Prostate gland (tissue), 2 donors: Measurements from ENCODE around the gene LRRC75B.

Experiments used
- POLR2AphosphoS5 ChIP-seq: sonication (generic); formaldehyde crosslinking; IDR thresholded peaks from one replicate; pipeline ENCODE4 v1.6.1; 2017; ENCODE audit warnings: antibody characterized with exemption
- TF ChIP-seq, protein P1 (sequence below), 4 experiments: fragments of 200-600 bp in 2 of 4; fragments of 450-650 bp in 2 of 4; sonication (generic) in 2 of 4; IDR thresholded peaks; 1 replicate in 3 of 4; 2 replicates in 1 of 4; pipeline ENCODE4 v1.5.1; 2016 to 2019; ENCODE audit warnings: antibody characterized with exemption in 4 of 4, mild to moderate bottlenecking in 2 of 4, moderate library complexity in 2 of 4

- TF ChIP-seq, protein P1, sequence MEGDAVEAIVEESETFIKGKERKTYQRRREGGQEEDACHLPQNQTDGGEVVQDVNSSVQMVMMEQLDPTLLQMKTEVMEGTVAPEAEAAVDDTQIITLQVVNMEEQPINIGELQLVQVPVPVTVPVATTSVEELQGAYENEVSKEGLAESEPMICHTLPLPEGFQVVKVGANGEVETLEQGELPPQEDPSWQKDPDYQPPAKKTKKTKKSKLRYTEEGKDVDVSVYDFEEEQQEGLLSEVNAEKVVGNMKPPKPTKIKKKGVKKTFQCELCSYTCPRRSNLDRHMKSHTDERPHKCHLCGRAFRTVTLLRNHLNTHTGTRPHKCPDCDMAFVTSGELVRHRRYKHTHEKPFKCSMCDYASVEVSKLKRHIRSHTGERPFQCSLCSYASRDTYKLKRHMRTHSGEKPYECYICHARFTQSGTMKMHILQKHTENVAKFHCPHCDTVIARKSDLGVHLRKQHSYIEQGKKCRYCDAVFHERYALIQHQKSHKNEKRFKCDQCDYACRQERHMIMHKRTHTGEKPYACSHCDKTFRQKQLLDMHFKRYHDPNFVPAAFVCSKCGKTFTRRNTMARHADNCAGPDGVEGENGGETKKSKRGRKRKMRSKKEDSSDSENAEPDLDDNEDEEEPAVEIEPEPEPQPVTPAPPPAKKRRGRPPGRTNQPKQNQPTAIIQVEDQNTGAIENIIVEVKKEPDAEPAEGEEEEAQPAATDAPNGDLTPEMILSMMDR (IDR thresholded peaks at IDR 0.05) = no peak
- TF ChIP-seq POLR2AphosphoS5 = no peak
Measured at GRCh38 chr22:24579258-24579601, 13.6 kb downstream of the LRRC75B start.
